Measurements from ENCODE around the gene FBXL7. TPM values are rescaled to one million over a fixed set of nuclear protein-coding genes. Genes with fewer than 3 reads are reported as not detected.

FBXL7 gene
- total RNA-seq, 1 donor from 2014 or later: 13.3 TPM

DNA sequence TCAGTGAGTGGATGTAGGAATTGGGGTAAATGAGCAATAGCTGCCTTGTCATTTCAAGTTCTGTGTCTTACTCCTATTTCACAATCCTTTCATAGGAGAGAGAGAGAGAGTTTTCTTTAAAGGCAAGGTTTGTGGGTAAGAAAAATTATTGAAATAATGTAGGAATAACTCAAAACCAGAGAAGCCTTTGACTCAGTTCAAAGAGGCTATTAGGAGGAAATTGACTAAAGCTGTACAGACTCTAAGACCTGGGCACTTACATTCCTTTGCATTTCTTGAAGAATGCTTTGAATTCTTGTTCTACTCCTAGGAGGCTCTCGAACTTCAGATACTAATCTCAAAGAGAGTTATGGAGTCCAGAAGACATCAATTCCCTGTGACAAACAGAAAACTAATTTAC is 257.1 kb downstream of the FBXL7 start:
- Histone ChIP-seq H3K4me1 (no peaks in the 10 kb centered on the region), H3K36me3 (no peaks in the 10 kb centered on the region), H3K9me3 (no peaks in the 10 kb centered on the region), H3K27ac (no peak overlapping the region), H3K27me3 (no peaks in the 10 kb centered on the region), H3K4me3 (no peak overlapping the region)
- intact Hi-C loops (cut with DNase I): no loop called here
- TF ChIP-seq, protein P1, sequence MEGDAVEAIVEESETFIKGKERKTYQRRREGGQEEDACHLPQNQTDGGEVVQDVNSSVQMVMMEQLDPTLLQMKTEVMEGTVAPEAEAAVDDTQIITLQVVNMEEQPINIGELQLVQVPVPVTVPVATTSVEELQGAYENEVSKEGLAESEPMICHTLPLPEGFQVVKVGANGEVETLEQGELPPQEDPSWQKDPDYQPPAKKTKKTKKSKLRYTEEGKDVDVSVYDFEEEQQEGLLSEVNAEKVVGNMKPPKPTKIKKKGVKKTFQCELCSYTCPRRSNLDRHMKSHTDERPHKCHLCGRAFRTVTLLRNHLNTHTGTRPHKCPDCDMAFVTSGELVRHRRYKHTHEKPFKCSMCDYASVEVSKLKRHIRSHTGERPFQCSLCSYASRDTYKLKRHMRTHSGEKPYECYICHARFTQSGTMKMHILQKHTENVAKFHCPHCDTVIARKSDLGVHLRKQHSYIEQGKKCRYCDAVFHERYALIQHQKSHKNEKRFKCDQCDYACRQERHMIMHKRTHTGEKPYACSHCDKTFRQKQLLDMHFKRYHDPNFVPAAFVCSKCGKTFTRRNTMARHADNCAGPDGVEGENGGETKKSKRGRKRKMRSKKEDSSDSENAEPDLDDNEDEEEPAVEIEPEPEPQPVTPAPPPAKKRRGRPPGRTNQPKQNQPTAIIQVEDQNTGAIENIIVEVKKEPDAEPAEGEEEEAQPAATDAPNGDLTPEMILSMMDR (IDR thresholded peaks at IDR 0.05): no peak
- DNase-seq (no peak), ATAC-seq (peak; percentile 72)

DNA sequence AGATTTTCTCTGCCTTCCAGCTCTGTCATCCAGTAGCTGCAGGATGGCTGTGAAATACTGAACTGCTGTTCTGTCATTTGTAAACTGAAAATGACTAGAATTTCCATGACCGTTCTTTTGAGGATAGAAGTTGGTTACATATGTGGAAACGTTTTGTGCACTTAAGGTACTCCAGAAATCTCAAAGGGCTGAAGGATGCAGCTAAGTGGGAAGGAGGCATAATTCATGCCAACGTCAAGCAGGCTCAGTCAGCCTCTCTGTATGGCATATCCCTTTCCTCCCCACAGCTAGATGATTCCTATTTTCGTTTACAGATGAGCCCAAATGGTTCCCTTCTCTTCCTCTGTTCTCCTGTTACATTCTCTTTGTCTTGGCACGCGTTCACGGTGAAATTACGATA is 257.6 kb downstream of the FBXL7 start:
- intact Hi-C loops (cut with DNase I): no loop called here
- H3K4me1 ChIP-seq: no peaks in the 10 kb centered on the region
- H3K27me3 ChIP-seq: no peaks in the 10 kb centered on the region
- H3K9me3 ChIP-seq: no peaks in the 10 kb centered on the region
- H3K4me3 ChIP-seq: no peak overlapping the region
- DNase-seq (no peak), ATAC-seq (peak; percentile 86)
- H3K27ac ChIP-seq: no peak overlapping the region
- no peaks in the 10 kb centered on the region for H3K36me3 ChIP-seq
- TF ChIP-seq, protein P1 (IDR thresholded peaks at IDR 0.05): no peak

DNA sequence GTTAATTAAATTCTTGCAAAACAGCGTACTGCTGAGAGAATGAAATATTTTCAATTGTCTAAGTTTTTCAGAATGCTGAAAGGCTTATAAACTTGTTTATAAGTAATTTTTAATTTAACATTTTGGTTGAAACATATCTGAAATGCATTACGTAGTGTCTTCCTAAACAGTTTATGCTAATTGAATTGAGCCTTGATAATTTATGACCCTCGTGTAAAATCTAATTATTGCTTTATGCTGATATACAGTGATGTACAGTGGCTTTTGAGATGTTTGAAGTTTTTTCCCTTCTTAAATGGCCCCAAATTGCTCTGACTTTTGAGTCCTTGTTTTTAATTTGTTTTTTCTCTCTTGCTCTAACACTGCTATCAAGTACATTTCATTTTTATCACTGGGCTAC is 262.7 kb downstream of the FBXL7 start:
- Histone ChIP-seq H3K27me3 (no peaks in the 10 kb centered on the region), H3K27ac (no peak overlapping the region), H3K4me1 (no peaks in the 10 kb centered on the region), H3K36me3 (no peaks in the 10 kb centered on the region), H3K9me3 (no peaks in the 10 kb centered on the region), H3K4me3 (no peak overlapping the region)
- ATAC-seq (no peak), DNase-seq (no peak)
- TF ChIP-seq, protein P1 (IDR thresholded peaks at IDR 0.05): no peak
- intact Hi-C loops (cut with DNase I): no loop called here

DNA sequence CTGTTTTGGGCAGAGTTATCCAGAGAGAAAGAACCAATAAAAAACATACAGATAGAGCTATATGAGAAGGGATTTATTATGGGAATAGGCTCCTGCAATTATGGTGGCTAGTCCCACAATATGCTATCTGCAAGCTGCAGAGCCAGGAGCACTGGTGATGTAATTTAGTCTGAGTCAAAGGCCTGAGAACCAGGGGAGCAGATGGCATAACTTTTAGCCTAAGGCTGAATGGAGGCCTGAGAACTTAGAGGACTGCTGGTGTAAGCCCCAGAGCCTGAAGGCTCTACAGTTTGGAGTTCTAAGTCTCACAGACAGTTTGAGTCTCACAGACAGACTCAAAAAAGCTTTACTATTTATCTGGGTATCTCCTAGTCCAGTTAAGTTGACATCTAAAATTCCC is 263.8 kb downstream of the FBXL7 start:
- Histone ChIP-seq H3K9me3 (no peaks in the 10 kb centered on the region), H3K4me1 (no peaks in the 10 kb centered on the region), H3K27ac (no peak overlapping the region), H3K4me3 (no peak overlapping the region), H3K27me3 (no peaks in the 10 kb centered on the region), H3K36me3 (no peaks in the 10 kb centered on the region)
- intact Hi-C loops (cut with DNase I): no loop called here
- TF ChIP-seq, protein P1 (IDR thresholded peaks at IDR 0.05): no peak
- ATAC-seq: no peak
- no peak for DNase-seq

DNA sequence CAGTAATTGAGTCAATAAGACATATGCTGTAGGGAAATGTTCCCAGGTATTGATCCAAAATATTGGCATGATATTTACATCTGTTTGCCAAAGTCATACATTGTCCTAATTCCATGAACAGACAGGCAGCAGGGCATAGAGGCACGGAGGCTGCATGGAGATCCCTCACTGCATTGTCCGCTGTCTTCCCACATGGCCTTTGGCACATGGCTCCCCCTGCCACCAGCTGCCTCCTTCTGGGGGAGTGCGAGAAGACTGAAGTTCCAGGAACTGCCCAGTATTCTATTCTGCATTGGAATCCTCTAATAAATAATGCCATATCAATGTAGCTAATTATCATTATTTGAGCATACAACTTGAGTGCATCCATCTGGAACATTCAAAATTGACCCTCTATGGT is 269.0 kb downstream of the FBXL7 start:
- Histone ChIP-seq H3K27me3 (no peaks in the 10 kb centered on the region), H3K4me1 (no peaks in the 10 kb centered on the region), H3K4me3 (no peak overlapping the region), H3K27ac (no peak overlapping the region), H3K9me3 (no peaks in the 10 kb centered on the region), H3K36me3 (no peaks in the 10 kb centered on the region)
- no peak for ATAC-seq
- TF ChIP-seq, protein P1 (IDR thresholded peaks at IDR 0.05): no peak
- intact Hi-C loops (cut with DNase I): no loop called here
- no peak for DNase-seq

DNA sequence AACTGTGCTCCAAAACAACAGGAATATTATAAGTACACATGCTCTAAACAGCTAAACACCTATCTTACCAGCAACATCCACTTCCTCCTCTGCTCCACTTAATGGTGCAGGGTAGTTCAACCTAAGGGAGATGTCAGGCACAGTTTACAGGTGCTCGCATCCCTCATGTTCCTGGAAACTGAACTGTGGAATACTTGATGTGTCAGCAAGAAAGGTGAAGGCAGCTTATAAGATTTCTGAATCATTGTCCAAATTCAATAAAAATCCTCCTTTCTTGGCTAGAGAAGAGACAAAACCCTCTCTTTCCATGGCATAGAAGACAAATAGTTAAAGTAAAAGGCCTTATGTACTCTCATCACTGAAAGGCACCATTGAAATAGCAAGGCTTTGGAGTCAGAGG is 272.2 kb downstream of the FBXL7 start:
- Histone ChIP-seq H3K36me3 (no peaks in the 10 kb centered on the region), H3K4me3 (no peak overlapping the region), H3K4me1 (no peaks in the 10 kb centered on the region), H3K9me3 (no peaks in the 10 kb centered on the region), H3K27me3 (no peaks in the 10 kb centered on the region), H3K27ac (no peak overlapping the region)
- TF ChIP-seq, protein P1 (IDR thresholded peaks at IDR 0.05): no peak
- DNase-seq (no peak), ATAC-seq (no peak)
- intact Hi-C loops (cut with DNase I): no loop called here
